GM18861 (cell line): ENCODE measurements around the gene GPATCH8.
"Not testable (repeated sequence)": the region's sequence is repeated elsewhere in the genome, so short reads cannot be mapped to it uniquely, and the experiment has no call there.

Experiments used
- ATAC-seq: cut with Tn5 transposase; IDR thresholded peaks from one replicate; pipeline ENCODE4 v1.9.1; 2021; ENCODE audit not compliant: unreplicated experiment

Gene GPATCH8

DNA sequence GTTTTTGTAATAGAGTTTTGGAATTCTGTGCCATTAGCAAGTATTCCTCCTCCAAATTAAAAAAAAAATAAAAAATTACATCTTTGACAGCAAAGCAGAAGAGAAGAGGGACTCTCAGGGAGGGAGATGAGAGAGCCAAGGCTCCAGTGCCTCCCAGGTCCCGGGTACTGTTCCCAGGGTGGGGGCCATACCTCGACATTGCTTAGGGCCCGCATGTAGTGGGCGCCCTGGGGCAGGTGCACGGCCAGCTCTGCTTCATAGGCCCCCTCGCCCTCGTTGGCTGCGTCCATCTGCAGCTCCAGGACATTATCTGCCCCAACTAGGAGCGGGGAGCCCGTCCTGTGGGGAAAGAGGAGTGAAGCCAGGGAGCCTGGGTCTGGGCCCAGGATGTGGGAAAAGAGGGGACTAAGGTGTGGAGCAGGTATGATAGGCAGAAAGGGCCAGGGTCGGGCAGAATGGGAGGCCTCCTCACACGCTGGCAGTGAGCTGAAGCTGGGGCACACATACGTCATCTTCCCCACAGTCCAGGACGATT lies 125.0 kb downstream of the GPATCH8 start:
- ATAC-seq: no peak

DNA sequence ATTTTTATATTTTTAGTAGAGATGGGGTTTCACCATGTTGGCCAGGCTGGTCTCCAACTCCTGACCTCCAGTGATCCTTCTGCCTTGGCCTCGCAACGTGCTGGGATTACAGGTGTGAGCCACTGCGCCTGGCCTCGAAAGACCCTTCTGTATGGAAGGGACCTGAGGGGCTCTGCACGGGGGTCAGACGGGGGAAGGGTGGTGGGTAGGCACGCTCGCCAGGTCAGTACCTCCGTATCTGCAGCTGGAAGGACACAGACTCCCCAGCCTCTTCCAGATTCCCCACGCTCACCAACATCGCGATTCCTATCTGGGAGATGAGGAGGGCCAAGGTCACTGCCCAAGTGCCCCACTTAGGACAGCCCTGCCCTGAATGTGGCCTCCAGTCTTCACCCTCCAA lies 126.4 kb downstream of the GPATCH8 start:
- no peak for ATAC-seq

DNA sequence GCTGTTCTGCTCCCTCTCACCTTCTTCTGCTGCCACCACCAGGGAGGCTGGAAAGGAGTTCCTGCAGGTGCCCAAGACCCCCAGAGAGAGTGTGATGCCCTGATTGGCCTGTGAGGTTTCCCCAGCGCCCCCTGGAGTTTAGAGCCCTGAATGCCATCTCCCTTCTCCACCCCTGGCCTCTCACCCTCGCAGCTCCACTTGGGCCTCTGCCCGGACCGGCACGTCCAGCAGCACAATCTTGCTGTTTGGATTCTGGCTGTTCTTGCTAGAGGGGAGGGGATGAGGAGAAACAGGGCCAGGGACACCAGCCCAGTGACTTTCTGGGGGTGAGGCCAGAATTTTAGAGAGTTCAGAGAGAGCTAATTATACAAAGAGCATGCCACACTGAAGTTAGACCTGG lies 127.1 kb downstream of the GPATCH8 start:
- no peak for ATAC-seq

DNA sequence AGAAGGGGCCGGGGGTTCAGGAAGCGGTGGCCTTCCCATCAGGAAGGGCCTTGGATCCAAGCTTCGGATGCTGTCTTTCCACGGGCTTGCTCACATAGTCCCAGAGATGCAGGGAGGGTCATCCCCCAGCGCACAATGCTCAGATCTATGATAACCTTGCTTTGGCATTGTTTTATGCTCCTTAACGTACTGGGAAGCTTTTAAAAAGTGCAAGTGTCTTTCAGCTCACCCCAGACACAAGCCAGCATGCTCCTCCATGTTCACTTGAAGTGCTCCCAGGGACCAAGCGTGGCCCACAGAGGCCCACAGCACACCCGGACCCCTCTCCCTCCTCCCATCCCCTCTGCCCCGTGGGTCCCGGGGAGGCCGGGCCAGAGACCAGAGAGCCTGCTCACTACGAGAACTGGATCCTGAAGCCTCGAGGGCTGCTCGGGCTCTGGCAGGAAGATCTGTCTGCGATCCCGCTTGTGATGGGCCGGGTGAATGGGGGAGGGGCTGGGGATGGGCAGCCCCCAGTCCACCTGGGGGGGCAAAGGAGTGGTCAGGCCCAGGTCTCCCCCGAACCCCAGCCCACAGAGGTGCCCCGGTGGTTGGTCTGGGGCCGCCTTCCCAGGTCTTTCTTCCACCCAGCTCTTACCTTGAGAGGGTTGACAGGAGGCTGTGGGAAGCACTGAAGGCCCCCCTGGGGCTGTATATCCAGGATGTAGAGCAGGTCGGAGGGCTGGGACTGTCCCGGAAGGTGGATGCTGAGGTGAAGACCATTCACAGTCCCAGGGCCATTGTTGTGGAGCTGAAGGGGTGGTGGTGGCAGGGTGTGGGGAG lies 127.8 kb downstream of the GPATCH8 start:
- ATAC-seq: no peak

DNA sequence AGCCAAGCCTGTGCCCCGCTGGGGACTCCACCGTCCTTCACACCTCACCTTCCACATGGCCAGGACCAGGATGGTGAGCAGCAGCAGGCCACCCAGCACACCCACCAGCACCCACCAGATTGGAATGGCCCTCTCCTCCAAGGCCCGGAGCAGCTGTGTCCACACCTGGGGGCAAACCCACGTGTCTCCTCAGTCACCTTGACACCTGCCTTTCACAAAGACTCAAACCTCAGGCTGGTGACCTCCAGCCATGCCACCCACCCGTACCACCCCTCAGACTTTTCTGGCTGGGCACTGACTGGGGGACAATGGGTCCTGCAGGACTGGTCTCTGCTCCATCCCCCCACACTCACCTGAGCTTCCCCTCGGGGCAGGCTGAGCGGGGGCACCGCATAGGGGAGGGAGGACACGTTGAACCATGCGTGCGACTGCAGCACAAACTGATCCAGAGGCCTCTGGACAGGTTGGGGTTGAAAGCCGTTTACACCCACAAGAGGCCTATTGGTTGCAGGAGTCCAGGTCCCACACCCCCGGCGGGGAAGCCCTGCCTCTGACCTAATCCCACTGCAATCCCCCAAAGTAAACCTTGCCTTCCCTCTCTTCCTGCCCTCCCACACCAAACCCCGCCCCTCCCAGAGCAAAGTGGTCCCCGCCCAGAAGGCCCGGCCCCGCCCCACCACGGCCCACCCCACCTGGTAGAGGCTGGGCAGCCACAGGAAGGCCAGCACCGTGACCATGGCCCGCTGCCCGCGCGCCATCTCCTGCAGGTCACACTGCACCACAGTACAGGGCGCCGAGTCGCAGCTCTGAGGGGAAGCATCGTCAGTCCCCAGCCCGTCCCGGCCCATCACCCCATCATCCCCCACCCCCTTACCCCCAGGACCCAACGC lies 128.7 kb downstream of the GPATCH8 start:
- no peak for ATAC-seq

DNA sequence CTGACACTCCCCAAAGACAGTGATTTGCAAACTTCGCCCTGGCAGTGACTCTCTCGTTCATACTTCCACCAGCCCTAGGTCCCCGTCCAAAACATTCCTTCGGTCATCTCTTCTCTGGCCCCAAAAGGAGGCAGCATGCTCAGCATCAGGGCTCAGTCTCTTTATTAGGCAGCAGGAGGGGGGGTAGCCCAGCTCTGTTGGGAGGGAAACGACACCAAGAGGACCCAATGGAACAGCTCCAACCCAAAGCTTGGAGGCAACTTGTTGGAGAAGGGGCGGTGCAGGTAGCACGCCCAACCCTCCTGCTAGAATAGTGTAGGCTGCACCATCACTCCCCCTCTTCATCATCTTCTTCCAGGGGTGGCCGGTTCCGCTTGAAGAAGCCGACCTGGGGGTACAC lies 131.2 kb downstream of the GPATCH8 start:
- ATAC-seq: no peak

DNA sequence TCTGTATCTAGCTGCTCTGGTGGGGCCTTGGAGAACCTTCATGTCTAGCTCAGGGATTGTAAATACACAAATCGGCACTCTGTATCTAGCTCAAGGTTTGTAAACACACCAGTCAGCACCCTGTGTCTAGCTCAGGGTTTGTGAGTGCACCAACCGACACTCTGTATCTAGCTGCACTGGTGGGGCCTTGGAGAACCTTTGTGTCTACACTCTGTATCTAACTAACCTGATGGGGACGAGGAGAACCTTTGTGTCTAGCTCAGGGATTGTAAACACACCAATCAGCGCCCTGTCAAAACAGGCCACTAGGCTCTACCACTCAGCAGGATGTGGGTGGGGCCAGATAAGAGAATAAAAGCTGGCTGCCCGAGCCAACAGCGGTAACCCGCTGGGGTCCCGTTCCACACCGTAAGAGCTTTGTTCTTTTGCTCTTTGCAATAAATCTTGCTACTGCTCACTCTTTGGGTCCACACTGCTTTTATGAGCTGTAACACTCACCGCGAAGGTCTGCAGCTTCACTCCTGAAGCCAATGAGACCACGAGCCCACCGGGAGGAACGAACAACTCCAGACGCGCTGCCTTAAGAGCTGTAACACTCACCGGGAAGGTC lies 133.7 kb downstream of the GPATCH8 start:
- ATAC-seq: not testable (repeated sequence)

DNA sequence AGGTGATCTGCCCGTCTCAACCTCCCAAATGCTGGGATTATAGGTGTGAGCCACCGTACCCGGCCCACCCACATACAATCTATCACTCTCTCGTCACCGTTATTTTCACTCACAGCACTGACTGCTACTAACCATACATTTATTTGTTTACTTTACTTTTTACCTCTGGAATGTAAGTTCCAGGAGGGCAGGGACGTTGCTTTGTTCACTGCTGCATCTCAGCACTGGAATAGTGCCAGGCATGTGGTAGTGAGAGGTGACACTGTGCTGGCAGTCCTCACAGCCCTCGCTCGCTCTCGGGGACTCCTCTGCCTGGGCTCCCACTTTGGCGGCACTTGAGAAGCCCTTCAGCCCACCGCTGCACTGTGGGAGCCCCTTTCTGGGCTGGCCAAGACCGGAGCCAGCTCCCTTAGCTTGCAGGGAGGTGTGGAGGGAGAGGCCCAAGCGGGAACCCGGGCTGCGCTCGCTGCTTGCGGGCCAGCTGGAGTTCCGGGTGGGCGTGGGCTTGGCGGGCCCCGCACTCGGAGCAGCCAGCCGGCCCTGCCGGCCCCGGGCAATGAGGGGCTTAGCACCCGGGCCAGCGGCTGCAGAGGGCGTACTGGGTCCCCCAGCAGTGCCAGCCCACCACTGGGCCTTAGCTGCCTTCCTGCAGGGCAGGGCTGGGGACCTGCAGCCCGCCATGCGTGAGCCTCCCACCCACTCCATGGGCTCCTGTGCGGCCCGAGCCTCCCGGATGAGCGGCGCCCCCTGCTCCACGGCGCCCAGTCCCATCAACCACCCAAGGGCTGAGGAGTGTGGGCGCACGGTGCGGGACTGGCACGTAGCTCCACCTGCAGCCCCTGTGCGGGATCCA lies 134.6 kb downstream of the GPATCH8 start:
- ATAC-seq: not testable (repeated sequence)

DNA sequence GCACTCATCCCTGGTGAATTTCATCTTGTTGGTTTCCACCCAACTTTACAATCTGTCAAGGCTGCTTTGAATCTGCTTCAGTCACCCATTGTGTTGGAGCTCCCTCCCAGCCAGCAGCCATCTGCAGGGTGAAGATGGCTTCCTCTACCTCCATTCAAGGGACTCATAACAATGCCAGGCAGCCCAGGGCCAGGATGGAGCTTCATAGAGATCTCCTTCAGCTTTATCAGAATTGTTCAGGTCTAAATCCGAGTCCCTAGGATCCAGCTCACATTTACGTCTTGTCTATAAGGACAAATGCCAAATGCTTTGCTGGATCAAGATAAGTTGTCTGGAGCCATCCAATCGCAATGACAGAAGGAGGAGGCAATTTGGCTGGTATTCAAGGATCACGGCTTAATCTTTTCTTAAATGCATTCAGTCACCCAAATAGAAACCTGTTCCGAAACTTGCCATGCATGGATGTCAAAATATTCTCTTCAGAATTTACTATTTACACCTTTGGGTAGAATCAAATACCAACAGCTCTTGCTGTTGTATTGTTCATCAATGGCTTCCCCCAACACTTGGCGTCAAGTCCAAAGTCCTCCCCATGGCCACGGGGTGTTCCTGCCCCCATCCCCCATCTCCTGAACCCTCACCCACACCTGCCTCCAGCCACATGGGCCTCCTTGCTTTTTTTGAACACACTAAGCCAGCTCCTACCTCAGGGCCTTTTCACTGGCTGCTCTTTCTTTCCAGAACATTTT lies 135.8 kb downstream of the GPATCH8 start:
- ATAC-seq: no peak

DNA sequence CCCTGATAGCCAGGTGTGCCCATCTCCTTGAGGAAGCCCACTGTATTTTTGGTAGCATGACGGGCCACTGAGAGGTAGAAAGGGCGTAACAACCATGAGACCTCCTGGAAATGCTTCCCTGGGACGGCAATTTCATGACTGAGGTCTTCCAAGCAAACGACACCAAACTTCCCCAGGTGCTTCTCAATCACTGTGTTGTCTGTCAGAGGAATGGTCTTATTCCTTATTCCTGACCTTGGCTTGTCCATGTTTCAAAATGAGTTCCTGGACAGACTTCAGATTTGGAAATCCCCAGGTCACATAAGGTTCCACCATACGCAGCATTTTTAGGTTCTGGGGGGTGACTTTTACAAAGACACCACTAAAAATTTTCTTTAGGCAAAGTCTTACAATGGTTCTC lies 138.2 kb downstream of the GPATCH8 start:
- ATAC-seq: not testable (repeated sequence)

DNA sequence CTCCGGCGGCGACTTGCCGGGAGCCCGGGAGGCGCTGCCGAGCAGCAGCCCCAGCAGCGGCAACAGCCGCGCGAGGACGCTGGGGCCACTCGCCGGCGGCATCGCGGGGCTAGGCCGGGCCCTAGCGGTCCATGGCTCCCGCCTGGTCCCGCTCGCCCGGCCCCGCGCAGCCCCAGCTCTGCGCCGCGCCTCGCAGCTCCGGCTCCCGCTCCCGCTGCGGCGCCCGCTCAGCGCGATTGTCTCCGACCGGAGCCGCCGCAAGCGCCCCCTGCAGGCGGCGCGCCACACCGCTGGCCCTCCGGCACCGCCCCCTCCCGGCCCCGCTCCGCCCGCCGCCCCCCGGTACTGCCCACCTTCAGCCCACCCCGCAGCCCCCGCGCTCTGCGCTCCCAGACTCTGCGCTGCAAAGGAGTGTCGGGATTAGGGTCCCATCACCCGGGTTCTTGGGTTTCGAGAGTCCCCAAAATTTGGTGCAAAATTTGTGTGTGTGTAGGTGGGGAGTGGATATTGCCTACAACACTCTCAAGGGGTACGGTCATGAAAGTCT lies 139.5 kb downstream of the GPATCH8 start, which contains the start of gene FAM171A2:
TSS of gene FAM171A2 (minus strand) at position 241 of the 547 bp plus-strand sequence. CDS start at position 102, 139 bp downstream.
- ATAC-seq: no peak

DNA sequence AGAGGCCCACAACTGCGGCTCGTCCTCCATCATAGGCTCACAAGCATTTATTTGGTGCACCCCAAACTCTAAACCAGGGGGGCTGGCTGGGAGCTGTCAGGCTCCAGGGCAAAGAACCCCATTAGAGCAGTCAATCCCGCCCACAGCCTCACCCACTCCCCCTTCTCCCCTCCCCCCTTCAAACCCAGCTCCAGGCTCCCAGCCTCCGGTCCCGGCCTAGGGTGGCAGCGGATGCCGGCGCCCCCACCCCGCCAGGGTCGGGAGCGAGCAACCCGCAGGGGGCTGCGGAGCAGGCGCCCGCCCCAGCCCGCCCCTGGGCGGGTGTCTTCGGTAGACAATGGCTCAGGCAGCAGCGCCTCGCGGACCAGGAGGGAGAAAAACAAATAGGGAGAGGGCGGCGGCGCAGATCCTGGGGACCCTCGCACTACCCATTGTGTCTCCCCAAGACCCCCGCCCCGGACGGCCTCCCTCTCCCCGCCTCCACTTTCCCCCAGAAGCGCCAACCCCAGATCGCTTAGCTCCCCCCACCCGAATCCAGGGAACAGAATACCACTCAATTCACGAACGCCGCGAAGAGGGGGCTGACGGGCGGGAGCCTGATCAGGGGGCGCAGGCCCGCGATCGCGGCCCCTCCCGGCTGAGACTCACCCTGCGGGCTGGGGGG lies 140.1 kb downstream of the GPATCH8 start:
- ATAC-seq: no peak

DNA sequence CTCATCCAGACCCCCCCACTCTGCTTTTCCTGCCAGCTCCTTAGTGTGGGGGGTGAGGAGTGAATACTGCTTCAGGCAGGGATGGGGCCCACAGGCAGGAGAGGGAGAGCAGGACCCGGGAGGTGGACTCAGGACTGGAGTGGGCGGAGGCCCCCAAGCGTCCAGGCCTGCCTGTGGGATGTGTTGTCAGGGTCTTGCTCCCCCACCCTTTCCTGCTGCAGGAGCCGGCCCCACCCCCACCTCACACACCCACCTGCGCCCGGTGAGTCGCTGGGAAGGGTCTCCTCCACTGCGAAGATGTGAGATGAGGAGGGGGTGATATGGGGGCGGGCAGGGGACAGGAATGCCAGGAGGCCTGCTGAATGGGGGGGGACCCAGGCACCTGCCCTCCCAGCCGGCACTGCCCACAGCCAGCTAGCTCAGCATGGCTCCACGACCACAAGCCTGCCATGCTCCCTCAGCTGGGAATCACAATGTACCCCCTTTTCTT lies 140.7 kb downstream of the GPATCH8 start:
- ATAC-seq: no peak

DNA sequence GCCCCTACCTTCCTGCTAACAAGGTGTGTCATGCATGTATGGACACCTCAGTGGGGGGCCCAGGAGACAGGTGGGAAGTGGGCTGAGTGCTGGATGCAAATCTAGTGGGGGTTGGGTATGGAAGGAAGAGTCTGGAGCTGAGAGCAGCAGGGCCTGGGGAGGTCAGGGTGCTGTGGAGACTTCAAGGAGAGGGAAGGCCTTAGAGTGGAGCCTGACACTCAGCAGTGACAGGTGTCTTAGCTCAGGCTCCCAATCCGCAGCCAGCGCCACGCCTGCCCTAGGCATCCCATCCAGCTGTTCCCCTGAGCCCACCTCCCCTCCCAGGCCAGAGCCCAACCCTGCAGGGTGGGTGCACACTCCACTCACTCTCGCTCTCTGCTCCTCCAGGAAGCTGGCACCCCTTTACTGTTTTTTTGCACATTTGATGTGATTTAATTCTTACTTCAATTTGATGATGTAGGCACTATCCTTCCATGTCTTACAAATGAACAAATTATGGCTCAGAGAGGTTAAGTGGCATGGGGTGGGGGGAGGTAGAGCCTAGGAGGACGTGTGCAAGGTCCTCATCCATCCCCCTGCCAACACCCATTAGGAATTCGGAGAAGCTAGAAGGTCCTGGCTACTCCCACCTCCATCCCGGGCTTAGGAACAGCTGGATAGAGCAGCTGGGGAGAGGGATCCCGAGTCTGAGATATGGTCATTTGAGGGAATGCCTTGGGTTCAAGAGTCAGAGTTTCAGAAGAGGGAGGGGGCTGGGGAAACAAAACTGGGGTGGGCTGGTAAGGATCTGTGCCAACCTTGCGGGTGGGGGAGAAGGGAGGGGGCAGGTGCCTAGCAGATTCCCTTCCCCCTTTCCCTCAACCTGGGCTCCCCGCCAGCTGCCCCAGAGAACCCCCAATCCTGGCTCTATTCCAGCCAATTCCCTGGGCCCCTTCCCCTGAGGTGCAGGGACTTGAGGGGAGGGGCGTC lies 141.6 kb downstream of the GPATCH8 start:
- no peak for ATAC-seq

DNA sequence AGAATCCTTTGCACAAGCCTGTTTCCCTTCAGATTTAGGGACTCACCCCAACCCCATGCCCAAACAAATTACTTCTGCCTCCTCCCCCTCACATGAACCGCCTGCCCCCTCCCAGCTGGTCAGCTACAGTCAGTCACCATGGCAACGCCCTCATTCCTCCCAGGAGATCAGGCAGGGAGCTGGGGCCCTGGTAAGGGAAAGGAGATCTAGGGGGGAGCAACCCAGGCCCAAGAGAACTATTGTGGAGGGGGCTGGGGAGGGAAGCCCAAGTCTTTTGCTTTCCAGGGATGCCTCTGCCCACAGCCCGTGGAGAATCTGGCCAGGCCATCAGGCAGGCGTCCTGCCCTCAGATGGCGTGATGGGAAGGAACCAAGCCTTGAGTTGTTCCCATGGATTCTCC lies 142.4 kb downstream of the GPATCH8 start:
- ATAC-seq: no peak

DNA sequence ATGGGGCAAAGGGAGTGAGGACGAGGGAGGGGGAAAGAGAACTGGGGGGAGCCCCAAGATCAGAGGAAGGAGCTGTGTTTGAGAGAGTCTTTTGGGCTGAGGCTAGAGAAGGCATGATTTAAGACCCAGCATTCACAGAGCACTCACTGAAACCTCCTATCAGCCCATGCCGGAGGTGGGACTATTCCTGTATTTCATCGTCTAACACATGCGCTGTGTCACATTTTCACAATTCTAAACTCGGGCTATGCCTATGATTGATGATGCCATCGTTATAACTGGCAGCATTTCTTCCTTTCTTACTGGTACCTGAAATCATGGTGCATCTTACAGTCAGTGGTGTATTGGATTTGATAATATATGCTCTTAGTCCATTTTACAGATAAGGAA lies 143.1 kb downstream of the GPATCH8 start:
- ATAC-seq: no peak

DNA sequence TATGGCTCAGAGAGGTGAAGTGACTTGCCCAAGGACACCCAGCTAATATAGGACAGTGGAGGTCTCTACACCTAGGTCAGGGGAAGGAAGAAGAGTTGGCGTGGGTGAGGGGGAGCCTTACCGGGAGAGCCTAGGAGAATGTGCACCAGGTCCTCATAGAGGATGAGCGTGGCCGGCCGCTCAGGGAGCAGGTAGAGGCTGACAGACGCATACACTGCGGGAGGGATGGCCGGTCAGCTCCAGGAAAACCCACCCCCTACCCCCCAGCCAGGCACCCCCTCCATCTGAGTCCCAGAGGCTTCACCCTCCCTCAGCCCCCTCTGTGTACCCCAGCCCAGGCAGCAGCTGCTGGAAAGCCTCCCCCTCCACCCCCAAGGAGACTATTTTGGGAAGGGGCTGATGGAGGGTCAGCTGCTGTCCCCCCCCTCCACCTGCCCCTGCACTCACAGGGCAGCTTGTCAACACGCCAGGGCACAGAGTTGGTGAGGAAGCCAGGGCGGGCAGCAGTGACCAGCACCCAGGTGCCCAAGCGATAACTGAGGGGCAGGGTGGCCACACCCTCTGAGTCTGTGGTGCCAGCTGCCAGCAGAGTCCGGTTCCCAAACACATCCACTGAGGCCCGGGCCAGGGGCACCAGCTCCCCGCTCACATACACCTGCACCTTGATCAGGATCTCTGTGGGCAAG lies 143.6 kb downstream of the GPATCH8 start:
- no peak for ATAC-seq
